DMS114 treated with DMSO at 0.1 percent for 48 hours (cell line): ENCODE measurements around the gene IDH3G.
"Not testable (repeated sequence)": the region's sequence is repeated elsewhere in the genome, so short reads cannot be mapped to it uniquely, and the experiment has no call there.

Experiments
- DNase-seq: peaks from one replicate; lab custom pipeline; 2025; ENCODE audit not compliant: unreplicated experiment; lab: John Stamatoyannopoulos, UW

IDH3G gene

GRCh38 chrX:153763298-153763932 lies 30.8 kb downstream of the IDH3G start:
- DNase-seq, result no peak

GRCh38 chrX:153762626-153763173 lies 31.5 kb downstream of the IDH3G start:
- DNase-seq, result no peak

- DNase-seq, result peak; percentile 1
These were observed 32.3 kb downstream of the IDH3G start for GRCh38 chrX:153761863-153762262.

GRCh38 chrX:153755136-153755535 lies 39.0 kb downstream of the IDH3G start:
- no peak for DNase-seq

GRCh38 chrX:153750127-153750774 lies 43.9 kb downstream of the IDH3G start:
- no peak for DNase-seq

GRCh38 chrX:153749017-153749416 lies 45.2 kb downstream of the IDH3G start:
- DNase-seq, result not testable (repeated sequence)

GRCh38 chrX:153746991-153747390 lies 47.2 kb downstream of the IDH3G start:
- DNase-seq, result not testable (repeated sequence)

GRCh38 chrX:153746359-153746758 lies 47.8 kb downstream of the IDH3G start:
- DNase-seq, result no peak

- DNase-seq, result not testable (repeated sequence)
These were observed 49.1 kb downstream of the IDH3G start for GRCh38 chrX:153745067-153745433.

GRCh38 chrX:153744210-153745066 lies 49.7 kb downstream of the IDH3G start:
- no peak for DNase-seq

- not testable (repeated sequence) for DNase-seq
These were observed 50.5 kb downstream of the IDH3G start for GRCh38 chrX:153743468-153744209.

- not testable (repeated sequence) for DNase-seq
These were observed 51.2 kb downstream of the IDH3G start for GRCh38 chrX:153742796-153743467.

- DNase-seq, result not testable (repeated sequence)
These were observed 52.1 kb downstream of the IDH3G start for GRCh38 chrX:153742111-153742510.

GRCh38 chrX:153741446-153741845 lies 52.7 kb downstream of the IDH3G start:
- no peak for DNase-seq

- DNase-seq, result no peak
These were observed 53.4 kb downstream of the IDH3G start for GRCh38 chrX:153740631-153741222.

- no peak for DNase-seq
These were observed 54.3 kb downstream of the IDH3G start for GRCh38 chrX:153739754-153740486.

- DNase-seq, result no peak
These were observed 56.0 kb downstream of the IDH3G start for GRCh38 chrX:153738056-153738605.

- DNase-seq, result no peak
These were observed 57.2 kb downstream of the IDH3G start for GRCh38 chrX:153736871-153737441.
